Activated naive CD8-positive, alpha-beta T cell treated with anti-CD3 and anti-CD28 coated beads for 36 hours (primary cell): ENCODE results near the gene ADPRM. TPM values are rescaled to one million over a fixed set of nuclear protein-coding genes. Genes with fewer than 3 reads are reported as not detected.

Experiments
- DNase-seq: peaks from one replicate; pipeline ENCODE4 v3.0.0; 2021
- H3K27ac Mint-ChIP-seq: one replicate; pipeline ENCODE4 v1.8.0; 2022; ENCODE audit warnings: mild to moderate bottlenecking, moderate library complexity, mixed read lengths
- H3K27me3 Mint-ChIP-seq: one replicate; pipeline ENCODE4 v1.8.0; 2022; ENCODE audit warnings: mild to moderate bottlenecking, mixed read lengths
- H3K36me3 Mint-ChIP-seq: one replicate; pipeline ENCODE4 v1.8.0; 2021; ENCODE audit warnings: mild to moderate bottlenecking, mixed read lengths
- H3K4me1 Mint-ChIP-seq: one replicate; pipeline ENCODE4 v1.8.0; 2021; ENCODE audit warnings: mixed read lengths
- H3K4me3 Mint-ChIP-seq: one replicate; pipeline ENCODE4 v1.8.0; 2022; ENCODE audit warnings: mild to moderate bottlenecking, moderate library complexity, mixed read lengths
- H3K9me3 Mint-ChIP-seq: one replicate; pipeline ENCODE4 v1.8.0; 2022; ENCODE audit warnings: mixed read lengths
- total RNA-seq, 2 experiments: library from RNA; stranded (reverse); gene quantifications; one replicate each; pipeline ENCODE4 v1.2.3, GENCODE V29; 2021

The ADPRM gene, protein sequence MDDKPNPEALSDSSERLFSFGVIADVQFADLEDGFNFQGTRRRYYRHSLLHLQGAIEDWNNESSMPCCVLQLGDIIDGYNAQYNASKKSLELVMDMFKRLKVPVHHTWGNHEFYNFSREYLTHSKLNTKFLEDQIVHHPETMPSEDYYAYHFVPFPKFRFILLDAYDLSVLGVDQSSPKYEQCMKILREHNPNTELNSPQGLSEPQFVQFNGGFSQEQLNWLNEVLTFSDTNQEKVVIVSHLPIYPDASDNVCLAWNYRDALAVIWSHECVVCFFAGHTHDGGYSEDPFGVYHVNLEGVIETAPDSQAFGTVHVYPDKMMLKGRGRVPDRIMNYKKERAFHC
- 10 to 100 TPM; 12.9 to 13.2 TPM for total RNA-seq

DNA sequence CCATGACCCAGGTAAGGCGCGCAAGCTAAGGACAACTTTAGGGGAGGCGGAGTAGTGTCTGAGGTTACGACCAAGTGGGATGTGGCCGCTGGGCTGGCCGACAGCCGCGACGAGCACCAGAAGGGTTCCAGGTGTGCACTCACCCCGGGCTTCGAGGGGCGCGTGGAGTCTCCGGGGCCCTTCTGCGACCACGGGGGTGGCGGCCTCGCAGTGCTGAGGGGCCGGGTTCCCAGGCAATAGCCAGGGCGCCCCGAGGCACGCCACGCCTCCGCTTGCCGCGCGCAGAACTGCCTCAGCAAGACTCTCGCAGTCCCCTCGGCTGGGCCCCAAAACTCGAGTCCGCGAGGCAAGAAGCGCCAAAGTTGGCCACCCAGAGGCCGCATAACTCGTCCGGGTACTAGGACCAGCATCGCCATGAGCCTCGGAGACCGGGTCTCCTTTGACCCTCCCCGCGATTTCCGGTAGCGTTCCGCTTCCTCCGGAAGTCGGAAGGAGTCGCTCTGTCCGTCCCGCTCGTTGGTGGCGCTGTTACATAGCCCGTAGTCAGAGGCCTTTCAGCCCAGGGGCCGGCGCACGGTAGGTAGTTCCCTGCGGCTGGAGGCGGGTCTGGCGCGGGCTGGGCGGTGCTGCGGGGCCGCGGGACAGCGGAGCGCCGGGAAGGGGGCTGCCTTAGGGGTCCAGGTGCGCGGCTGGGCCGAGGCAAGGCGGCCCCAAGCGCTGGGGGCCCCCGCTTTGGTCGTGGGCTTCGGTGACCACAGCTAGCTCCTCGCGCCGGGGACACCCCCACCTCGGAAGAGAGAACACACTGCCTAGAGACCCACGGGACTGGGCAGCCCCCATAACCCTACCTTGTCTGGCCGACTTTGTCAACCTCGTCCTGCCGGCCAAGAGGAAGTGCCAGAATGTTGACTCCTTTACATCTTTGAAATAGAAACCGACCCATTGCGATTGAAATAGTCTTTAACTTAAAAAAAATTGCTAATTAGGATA is at the start of gene ADPRM, which contains the start of gene SCO1:
TSS of gene ADPRM (plus strand) at position 503 of the 990 bp plus-strand sequence. CDS start 7,333 bp downstream, outside the sequence.
TSS of gene SCO1 (minus strand) at position 442 of the 990 bp plus-strand sequence. CDS start at position 416, 26 bp downstream.
- peak; percentile 90 for DNase-seq
- Mint-ChIP-seq H3K27ac (peak within 1 kb of the TSS; percentile 95), H3K4me3 (peak within 1 kb of the TSS; percentile 97), H3K9me3 (no peaks in the 10 kb centered on the region), H3K4me1 (peaks cover 55% of the 10 kb centered on the region), H3K27me3 (no peaks in the 10 kb centered on the region), H3K36me3 (peaks cover 55% of the 10 kb centered on the region)

DNA sequence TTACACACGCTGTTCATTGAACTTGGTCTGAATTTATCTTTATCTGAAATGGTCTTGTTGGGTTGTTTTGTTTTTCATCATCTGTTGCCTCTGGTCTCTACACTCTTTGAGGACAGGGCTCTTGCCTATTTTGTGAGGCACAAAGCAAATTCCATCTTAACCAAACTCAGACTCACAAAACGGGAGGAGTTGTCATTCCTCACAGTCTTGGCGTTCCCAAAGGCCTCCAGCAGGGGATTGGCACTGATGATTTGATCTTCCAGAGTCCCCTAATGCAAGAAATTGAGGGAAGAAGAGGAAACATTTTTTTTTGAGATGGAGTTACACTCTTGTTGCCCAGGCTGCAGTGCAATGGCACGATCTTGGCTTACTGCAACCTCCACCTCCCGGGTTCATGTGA is 49.0 kb upstream of the ADPRM start:
- Mint-ChIP-seq H3K4me3 (no peak overlapping the region), H3K27me3 (no peaks in the 10 kb centered on the region), H3K9me3 (no peaks in the 10 kb centered on the region), H3K4me1 (peaks cover 5% of the 10 kb centered on the region), H3K36me3 (peaks cover 11% of the 10 kb centered on the region), H3K27ac (no peak overlapping the region)
- no peak for DNase-seq

DNA sequence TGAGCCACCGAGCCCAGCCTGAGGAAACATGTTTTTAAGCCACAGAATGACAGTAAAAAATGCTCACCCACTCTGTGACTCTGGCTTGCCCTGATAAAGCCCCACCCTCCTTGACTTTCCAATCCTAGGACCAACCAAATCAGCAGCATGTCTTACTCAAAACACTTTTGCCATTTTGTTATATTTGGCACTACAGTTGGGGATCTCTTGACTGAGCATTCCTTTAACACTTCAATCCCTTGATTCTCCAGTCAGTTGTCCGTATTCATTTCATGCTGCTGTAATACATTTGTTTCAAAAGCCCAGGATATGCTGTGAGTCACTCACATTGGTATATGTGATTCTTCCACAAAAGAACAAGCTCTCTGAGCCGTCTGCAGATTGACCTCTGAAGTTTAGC is 48.4 kb upstream of the ADPRM start:
- no peaks in the 10 kb centered on the region for H3K9me3 Mint-ChIP-seq
- no peak for DNase-seq
- peaks cover 9% of the 10 kb centered on the region for H3K4me1 Mint-ChIP-seq
- H3K27ac Mint-ChIP-seq = no peak overlapping the region
- H3K4me3 Mint-ChIP-seq = no peak overlapping the region
- H3K36me3 Mint-ChIP-seq = peaks cover 11% of the 10 kb centered on the region
- H3K27me3 Mint-ChIP-seq = peaks cover 1% of the 10 kb centered on the region

DNA sequence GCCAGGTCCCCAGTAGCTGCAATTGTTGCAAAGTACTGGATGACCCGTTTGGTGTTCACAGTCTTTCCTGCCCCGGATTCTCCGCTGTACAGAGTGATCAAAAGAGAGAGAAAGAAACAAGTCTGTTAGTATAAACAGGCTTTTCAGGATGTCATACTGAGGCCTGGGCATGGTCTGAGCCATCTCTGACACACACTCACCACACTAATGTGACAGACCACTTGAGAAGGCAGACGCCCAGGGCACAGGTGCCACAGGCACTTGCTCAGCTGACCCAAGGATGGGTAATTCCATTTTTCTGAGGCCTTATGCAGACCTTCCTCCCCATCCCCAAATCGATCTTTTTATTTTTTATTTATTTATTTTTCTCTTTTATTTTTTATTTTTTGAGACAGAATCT is 47.8 kb upstream of the ADPRM start:
- Mint-ChIP-seq H3K36me3 (peaks cover 12% of the 10 kb centered on the region), H3K27ac (no peak overlapping the region), H3K9me3 (no peaks in the 10 kb centered on the region), H3K4me1 (peaks cover 9% of the 10 kb centered on the region), H3K4me3 (no peak overlapping the region), H3K27me3 (peaks cover 4% of the 10 kb centered on the region)
- DNase-seq = no peak

DNA sequence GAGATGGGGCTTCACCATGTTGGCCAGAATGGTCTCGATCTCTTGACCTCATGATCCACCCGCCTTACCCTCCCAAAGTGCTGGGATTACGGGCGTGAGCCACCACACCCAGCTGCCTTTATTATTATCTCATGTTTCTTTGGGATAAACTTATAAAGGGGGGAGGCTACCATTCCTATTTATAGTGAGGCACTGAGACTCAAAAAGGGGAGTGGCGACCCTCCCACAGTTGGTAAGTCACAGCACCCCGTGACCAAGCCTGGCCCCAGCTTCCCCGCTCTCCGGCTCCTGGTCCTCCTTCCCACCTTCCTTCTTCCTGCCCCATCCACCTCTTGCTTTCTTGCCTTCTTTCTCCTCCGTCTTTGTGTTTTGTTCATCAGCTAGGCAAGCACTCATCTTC is 45.5 kb upstream of the ADPRM start:
- no peak overlapping the region for H3K4me3 Mint-ChIP-seq
- DNase-seq = no peak
- H3K4me1 Mint-ChIP-seq = peaks cover 9% of the 10 kb centered on the region
- H3K27ac Mint-ChIP-seq = no peak overlapping the region
- peaks cover 4% of the 10 kb centered on the region for H3K27me3 Mint-ChIP-seq
- no peaks in the 10 kb centered on the region for H3K9me3 Mint-ChIP-seq
- H3K36me3 Mint-ChIP-seq = peaks cover 12% of the 10 kb centered on the region

- H3K27me3 Mint-ChIP-seq = peaks cover 4% of the 10 kb centered on the region
- no peaks in the 10 kb centered on the region for H3K9me3 Mint-ChIP-seq
- H3K36me3 Mint-ChIP-seq = peaks cover 7% of the 10 kb centered on the region
- peaks cover 9% of the 10 kb centered on the region for H3K4me1 Mint-ChIP-seq
- DNase-seq = peak; percentile 40
- peak overlapping the region; percentile 30 for H3K4me3 Mint-ChIP-seq
- H3K27ac Mint-ChIP-seq = peak overlapping the region; percentile 80
Measured at GRCh38 chr17:10652984-10653659, 44.3 kb upstream of the ADPRM start.

- Mint-ChIP-seq H3K4me3 (no peak overlapping the region), H3K9me3 (no peaks in the 10 kb centered on the region), H3K27me3 (peaks cover 4% of the 10 kb centered on the region), H3K4me1 (peaks cover 9% of the 10 kb centered on the region), H3K36me3 (peaks cover 7% of the 10 kb centered on the region), H3K27ac (no peak overlapping the region)
- DNase-seq = no peak
Measured at GRCh38 chr17:10653987-10654386, 43.4 kb upstream of the ADPRM start.

DNA sequence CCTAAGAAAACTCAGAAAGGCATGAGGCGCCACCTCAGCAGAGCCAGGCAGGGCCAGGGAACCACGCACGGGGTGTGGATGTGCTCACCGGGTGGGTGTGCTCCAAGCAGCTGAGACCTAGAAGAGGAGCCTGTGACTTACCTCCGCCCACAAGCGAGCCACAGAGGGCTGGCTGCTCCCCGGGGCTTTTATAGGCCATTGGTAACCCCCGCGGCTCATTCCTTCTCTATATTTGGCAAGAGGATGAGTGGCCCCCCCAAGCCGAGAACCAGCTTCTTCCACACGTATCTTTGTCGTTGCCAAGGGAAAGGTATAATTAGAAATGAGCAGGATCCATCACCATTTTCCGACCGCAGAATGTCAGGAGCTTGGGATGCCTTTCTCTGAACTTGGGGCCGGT is 40.2 kb upstream of the ADPRM start, which contains the start of gene MYH3:
TSS of gene MYH3 (minus strand) at position 162 of the 400 bp plus-strand sequence. CDS start 2,245 bp downstream, outside the sequence.
- Mint-ChIP-seq H3K27ac (no peak within 1 kb of the TSS), H3K4me3 (no peak within 1 kb of the TSS), H3K9me3 (no peaks in the 10 kb centered on the region), H3K4me1 (peaks cover 9% of the 10 kb centered on the region), H3K36me3 (peaks cover 5% of the 10 kb centered on the region), H3K27me3 (peaks cover 4% of the 10 kb centered on the region)
- DNase-seq = no peak

DNA sequence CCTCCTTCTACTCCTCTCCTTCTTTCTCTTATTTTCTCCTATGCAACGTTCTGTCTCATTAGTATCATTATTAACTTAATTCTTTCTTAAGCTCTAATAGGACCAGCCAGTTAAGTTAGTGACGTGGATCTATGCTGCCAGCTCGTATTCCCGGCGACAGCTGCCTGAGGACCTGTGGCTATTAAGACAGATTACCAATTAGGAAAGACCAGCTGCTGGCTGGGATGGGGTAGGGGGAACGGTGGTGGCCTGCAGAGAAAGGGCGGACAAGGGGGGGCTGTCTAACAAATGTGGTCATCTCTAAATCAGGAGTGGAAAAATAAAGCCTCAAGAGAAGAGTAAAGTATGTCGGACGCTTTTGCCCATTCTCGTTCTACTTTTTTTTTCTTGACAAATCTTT is 39.5 kb upstream of the ADPRM start:
- H3K4me3 Mint-ChIP-seq = no peak overlapping the region
- H3K4me1 Mint-ChIP-seq = peaks cover 6% of the 10 kb centered on the region
- peaks cover 4% of the 10 kb centered on the region for H3K27me3 Mint-ChIP-seq
- H3K9me3 Mint-ChIP-seq = no peaks in the 10 kb centered on the region
- DNase-seq = no peak
- H3K27ac Mint-ChIP-seq = no peak overlapping the region
- H3K36me3 Mint-ChIP-seq = peaks cover 4% of the 10 kb centered on the region

DNA sequence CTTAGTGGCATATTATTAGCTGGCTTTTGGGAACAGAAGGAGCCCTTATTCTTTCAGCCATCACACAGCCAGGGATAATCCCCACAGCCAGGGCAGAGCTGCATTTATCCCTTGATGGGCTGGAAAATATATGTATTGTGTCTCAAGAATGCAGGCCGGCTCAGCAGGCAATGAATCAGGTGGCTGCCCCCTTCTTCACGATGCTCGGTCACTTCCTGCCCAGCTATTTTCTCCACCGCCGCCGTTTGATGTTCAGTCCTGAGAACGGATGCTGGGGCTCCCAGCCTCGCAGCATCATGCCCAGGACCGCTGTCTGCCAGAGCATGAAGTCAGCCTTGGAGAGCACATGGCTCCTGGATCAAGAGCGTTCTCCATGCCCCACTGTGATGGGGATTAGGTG is 36.0 kb upstream of the ADPRM start:
- no peak overlapping the region for H3K4me3 Mint-ChIP-seq
- no peak overlapping the region for H3K27ac Mint-ChIP-seq
- no peak for DNase-seq
- H3K9me3 Mint-ChIP-seq = no peaks in the 10 kb centered on the region
- H3K27me3 Mint-ChIP-seq = no peaks in the 10 kb centered on the region
- H3K36me3 Mint-ChIP-seq = peaks cover 10% of the 10 kb centered on the region
- no peaks in the 10 kb centered on the region for H3K4me1 Mint-ChIP-seq

- no peak for DNase-seq
- H3K4me1 Mint-ChIP-seq = no peaks in the 10 kb centered on the region
- no peaks in the 10 kb centered on the region for H3K9me3 Mint-ChIP-seq
- no peaks in the 10 kb centered on the region for H3K27me3 Mint-ChIP-seq
- H3K36me3 Mint-ChIP-seq = peaks cover 10% of the 10 kb centered on the region
- no peak overlapping the region for H3K27ac Mint-ChIP-seq
- H3K4me3 Mint-ChIP-seq = no peak overlapping the region
Measured at GRCh38 chr17:10663231-10663630, 34.2 kb upstream of the ADPRM start.

DNA sequence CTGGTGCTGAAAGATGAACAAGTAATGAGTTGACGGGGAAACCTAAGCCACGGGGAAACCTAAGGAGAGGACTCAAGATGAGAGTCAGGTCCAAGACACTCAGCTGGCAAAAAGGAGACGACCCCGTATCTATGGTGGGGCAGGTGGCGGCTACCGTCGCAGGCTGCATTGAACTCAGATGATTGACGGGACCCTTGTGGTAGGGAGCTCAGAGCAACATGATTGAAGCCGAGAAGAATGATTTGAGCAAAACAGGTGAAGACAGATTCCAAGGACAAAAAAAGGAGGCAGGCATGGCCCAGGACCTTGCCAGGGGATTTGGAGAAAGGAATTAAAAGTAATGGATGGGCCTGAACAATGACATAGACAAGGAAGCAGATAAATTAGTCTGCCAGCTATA is 32.8 kb upstream of the ADPRM start:
- Mint-ChIP-seq H3K27ac (no peak overlapping the region), H3K36me3 (peaks cover 10% of the 10 kb centered on the region), H3K9me3 (no peaks in the 10 kb centered on the region), H3K4me3 (no peak overlapping the region), H3K27me3 (no peaks in the 10 kb centered on the region), H3K4me1 (no peaks in the 10 kb centered on the region)
- no peak for DNase-seq

DNA sequence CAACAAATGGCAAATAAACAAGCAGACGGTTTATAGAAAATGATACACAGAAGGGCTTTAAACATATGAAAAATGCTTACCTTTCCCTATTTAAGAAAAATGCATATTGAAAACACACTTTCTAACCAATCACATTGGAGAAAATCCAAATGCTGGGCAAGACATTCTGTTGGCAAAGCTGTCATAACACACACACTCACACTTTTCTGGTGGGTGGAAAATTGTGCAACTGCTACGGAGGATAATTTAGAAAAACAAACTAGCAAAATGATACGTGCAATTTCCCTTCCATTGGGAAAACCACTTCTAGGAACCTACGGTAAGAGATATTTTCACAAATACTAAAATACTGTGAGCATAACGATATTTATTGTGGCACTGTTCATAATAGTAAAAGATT is 30.5 kb upstream of the ADPRM start:
- H3K4me1 Mint-ChIP-seq = no peaks in the 10 kb centered on the region
- H3K4me3 Mint-ChIP-seq = no peak overlapping the region
- no peak overlapping the region for H3K27ac Mint-ChIP-seq
- H3K36me3 Mint-ChIP-seq = peaks cover 8% of the 10 kb centered on the region
- H3K27me3 Mint-ChIP-seq = no peaks in the 10 kb centered on the region
- DNase-seq = no peak
- H3K9me3 Mint-ChIP-seq = no peaks in the 10 kb centered on the region

- no peaks in the 10 kb centered on the region for H3K4me1 Mint-ChIP-seq
Measured at GRCh38 chr17:10668775-10669174, 28.6 kb upstream of the ADPRM start.

DNA sequence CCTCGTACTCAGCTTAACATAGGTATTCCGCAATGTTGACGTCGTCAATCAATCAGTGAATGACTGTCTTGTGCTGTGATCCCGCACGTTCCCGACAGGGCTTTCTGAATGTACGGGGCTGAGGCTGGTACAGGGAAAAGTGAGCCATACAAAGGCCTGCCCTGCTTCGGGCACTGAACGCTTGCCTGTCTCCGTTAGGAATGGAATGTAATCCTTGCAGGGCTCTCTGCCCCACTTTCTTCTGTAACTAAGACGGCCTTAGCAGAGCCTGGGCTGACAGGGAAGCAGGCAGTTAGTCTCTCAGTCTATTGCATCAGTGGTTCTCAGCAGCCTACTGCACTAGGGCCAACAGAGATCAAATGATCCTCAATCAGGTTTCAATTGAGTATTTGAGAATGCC is 24.1 kb upstream of the ADPRM start:
- no peaks in the 10 kb centered on the region for H3K27me3 Mint-ChIP-seq

More at GRCh38 chr17:10668775-10669174, 28.6 kb upstream of the ADPRM start:
- Mint-ChIP-seq H3K9me3 (no peaks in the 10 kb centered on the region), H3K4me3 (no peak overlapping the region), H3K27me3 (no peaks in the 10 kb centered on the region), H3K27ac (no peak overlapping the region), H3K36me3 (peaks cover 5% of the 10 kb centered on the region)
- DNase-seq = no peak

More for the DNA sequence above, 24.1 kb upstream of the ADPRM start:
- H3K4me1 Mint-ChIP-seq = no peaks in the 10 kb centered on the region
- H3K9me3 Mint-ChIP-seq = no peaks in the 10 kb centered on the region
- H3K36me3 Mint-ChIP-seq = peaks cover 13% of the 10 kb centered on the region
- H3K27ac Mint-ChIP-seq = no peak overlapping the region
- no peak overlapping the region for H3K4me3 Mint-ChIP-seq
- no peak for DNase-seq
